Chondrocyte (in vitro differentiated cells): Measurements from ENCODE around the gene CA5A. TPM values are rescaled to one million over a fixed set of nuclear protein-coding genes. Genes with fewer than 3 reads are reported as not detected.

Source experiments
- DNase-seq: peaks from one replicate; pipeline ENCODE4 v3.0.0; 2021; ENCODE audit warnings: mixed read lengths, low spot score
- H3K27ac Mint-ChIP-seq: one replicate; pipeline ENCODE4 v1.8.0; 2021; ENCODE audit warnings: mild to moderate bottlenecking, moderate library complexity, mixed read lengths; ENCODE audit not compliant: unreplicated experiment
- H3K27me3 Mint-ChIP-seq: 2 replicates; pipeline ENCODE4 v1.8.0; 2021; ENCODE audit warnings: low read depth, mixed read lengths
- H3K36me3 Mint-ChIP-seq: 2 replicates; pipeline ENCODE4 v1.8.0; 2021; ENCODE audit warnings: low read depth, mixed read lengths
- H3K4me1 Mint-ChIP-seq: 2 replicates; pipeline ENCODE4 v1.8.0; 2021; ENCODE audit warnings: low read depth, mild to moderate bottlenecking, mixed read lengths
- H3K4me3 Mint-ChIP-seq: one replicate; pipeline ENCODE4 v1.8.0; 2021; ENCODE audit warnings: mild to moderate bottlenecking, moderate library complexity, mixed read lengths; ENCODE audit not compliant: unreplicated experiment
- H3K9me3 Mint-ChIP-seq: 2 replicates; pipeline ENCODE4 v1.8.0; 2021; ENCODE audit warnings: low read depth, mixed read lengths
- total RNA-seq: library from RNA; stranded (reverse); gene quantifications from 3 replicates; pipeline ENCODE4 v1.2.1, GENCODE V29; 2021
- TF ChIP-seq, protein P1 (sequence below): fragments of 200-600 bp; sonication (generic); IDR thresholded peaks from 2 replicates; pipeline ENCODE4 v1.5.0; 2021; ENCODE audit warnings: antibody characterized with exemption, mild to moderate bottlenecking, moderate library complexity

The CA5A gene
- total RNA-seq, 1 donor from 2014 or later, result not detected

DNA sequence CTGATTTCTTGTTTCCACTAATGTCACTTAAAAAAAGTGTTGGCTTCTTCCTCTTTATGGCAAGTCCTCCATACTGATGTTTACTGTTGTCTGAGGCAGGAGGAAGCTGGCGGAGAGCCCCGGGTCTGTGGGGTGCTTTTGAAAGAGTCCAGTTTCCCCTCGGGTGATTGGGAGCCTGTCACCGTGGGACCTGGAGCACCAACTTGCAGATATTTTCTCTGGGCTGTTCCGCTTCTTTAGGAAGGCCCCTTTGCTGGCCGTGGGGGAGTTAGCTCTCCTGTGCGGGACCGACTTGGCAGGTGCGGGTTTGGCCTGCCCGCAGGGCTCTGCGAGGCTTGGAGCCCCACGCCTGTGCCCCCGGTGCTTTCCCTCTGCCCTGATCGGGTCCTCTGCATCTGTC, 18.0 kb upstream of the CA5A start:
- TF ChIP-seq, protein P1, sequence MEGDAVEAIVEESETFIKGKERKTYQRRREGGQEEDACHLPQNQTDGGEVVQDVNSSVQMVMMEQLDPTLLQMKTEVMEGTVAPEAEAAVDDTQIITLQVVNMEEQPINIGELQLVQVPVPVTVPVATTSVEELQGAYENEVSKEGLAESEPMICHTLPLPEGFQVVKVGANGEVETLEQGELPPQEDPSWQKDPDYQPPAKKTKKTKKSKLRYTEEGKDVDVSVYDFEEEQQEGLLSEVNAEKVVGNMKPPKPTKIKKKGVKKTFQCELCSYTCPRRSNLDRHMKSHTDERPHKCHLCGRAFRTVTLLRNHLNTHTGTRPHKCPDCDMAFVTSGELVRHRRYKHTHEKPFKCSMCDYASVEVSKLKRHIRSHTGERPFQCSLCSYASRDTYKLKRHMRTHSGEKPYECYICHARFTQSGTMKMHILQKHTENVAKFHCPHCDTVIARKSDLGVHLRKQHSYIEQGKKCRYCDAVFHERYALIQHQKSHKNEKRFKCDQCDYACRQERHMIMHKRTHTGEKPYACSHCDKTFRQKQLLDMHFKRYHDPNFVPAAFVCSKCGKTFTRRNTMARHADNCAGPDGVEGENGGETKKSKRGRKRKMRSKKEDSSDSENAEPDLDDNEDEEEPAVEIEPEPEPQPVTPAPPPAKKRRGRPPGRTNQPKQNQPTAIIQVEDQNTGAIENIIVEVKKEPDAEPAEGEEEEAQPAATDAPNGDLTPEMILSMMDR, result no peak
- Mint-ChIP-seq H3K27ac (no peak overlapping the region), H3K4me3 (no peak overlapping the region), H3K36me3 (peaks cover 10% of the 10 kb centered on the region), H3K27me3 (no peaks in the 10 kb centered on the region), H3K4me1 (peaks cover 48% of the 10 kb centered on the region), H3K9me3 (no peaks in the 10 kb centered on the region)
- no peak for DNase-seq

DNA sequence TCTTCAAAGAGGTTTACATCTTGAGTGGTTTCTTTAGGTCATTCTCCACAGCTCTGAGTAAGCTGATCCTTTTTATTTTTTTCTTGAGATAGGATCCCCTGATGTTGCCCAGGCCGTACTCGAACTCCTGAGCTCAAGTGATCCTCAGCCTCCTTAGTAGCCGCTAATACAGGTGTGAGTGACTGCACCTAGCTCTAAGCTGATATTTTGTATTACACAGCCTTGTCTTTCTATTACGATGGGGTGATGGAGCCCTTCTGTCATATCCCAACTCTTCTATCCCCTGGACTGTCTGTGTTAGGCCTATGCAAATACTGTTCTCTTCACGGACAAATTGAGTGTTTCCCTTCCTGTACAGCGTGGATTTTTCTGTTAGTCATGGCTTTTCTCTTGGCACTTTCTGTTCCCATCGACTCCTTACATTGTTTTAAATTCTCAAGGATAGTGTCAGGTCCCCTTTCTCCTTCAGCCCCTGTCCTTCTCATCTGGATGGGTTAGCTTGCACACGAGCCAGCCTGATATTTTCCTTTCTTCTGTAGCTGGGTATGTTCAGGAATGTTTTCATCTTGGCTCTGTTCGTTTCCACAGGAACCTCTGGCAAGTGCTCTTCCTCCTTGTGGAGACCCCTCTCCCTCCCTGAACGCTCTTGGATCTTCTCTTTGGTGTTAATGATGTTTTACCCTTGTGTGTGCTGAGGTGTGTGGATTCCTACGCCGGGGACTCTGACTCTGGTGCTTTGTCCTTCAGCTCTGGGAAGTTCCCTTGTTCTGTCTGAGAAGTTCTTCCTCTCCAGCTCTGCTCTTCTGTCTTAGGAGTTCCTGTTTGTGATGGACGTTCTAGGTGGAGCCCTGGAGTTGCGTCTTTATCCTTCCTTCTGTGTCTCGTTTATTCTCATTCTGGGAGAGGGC, 17.2 kb upstream of the CA5A start:
- DNase-seq, result no peak
- no peaks in the 10 kb centered on the region for H3K9me3 Mint-ChIP-seq
- peak overlapping the region; percentile 36 for H3K4me3 Mint-ChIP-seq
- peaks cover 10% of the 10 kb centered on the region for H3K36me3 Mint-ChIP-seq
- peaks cover 48% of the 10 kb centered on the region for H3K4me1 Mint-ChIP-seq
- TF ChIP-seq, protein P1, result no peak
- H3K27me3 Mint-ChIP-seq, result no peaks in the 10 kb centered on the region
- peak overlapping the region; percentile 58 for H3K27ac Mint-ChIP-seq

DNA sequence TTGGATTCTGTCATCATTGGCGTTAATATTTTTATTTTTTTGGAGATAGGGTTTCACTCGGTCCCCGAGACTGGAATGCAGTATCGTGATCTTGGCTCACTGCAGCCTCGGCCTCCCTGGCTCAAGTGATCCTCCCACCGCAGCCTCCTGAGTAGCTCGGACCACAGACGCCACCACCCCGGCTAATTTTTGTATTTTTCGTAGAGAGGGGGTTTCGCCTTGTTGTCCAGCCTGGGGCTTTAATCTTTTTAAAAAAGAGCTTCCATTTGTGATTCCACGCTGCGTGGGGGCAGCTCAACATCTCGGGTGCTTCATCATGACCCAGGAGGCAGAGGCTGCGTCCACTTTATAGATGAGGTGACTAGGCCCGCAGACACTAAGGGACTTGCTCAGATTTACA, 16.4 kb upstream of the CA5A start:
- H3K9me3 Mint-ChIP-seq, result no peaks in the 10 kb centered on the region
- TF ChIP-seq, protein P1, result no peak
- H3K4me1 Mint-ChIP-seq, result peaks cover 48% of the 10 kb centered on the region
- H3K27ac Mint-ChIP-seq, result no peak overlapping the region
- no peak for DNase-seq
- no peaks in the 10 kb centered on the region for H3K27me3 Mint-ChIP-seq
- H3K36me3 Mint-ChIP-seq, result peaks cover 10% of the 10 kb centered on the region
- peak overlapping the region; percentile 81 for H3K4me3 Mint-ChIP-seq

DNA sequence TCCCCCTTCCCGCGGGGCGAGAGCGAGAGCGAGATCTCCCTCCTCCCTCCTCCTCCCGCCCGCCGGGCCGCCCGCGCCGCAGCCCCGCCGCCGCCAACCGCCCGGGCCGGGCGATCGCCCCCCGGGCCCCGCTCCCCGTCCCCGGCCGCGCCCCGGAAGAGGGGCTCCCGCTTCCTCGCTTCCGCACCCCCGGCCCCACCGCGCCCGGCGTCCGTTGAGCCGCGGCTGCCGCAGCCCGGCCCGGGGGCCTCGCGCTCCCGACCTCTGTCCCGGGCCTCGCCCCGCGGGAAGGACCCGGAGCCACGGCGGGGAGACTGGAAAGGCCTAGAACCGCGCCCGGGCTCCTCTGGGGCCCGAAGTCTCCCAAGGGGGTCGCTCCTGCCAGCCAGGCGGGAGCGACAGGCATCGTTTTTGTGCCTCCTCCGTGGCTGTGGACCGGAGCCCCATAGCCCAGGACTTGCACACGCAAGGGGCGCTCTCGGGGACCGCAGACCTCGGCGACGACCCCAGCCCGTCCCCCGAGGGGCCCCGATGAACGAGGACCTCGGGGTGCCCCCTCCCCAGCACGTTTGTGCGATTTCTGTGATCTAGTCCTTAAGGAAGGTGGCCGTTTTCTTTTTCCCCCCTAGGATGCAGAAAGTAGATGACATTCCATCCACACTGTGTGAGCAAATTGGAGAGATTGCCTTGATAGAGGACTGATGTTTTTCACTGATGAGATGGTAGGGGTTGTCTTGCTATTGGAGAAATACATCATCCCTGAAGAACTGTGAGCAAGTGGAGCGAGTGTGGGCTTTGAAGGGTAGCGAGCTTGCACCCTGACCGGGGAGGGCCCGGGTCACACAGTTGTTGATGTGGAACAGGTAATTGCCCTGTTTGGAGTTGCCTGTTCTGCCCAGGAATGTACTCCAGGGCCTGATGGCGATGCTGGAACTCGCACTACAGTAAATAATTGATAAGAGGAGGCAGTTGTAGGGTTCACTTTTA, 15.5 kb upstream of the CA5A start:
- peak overlapping the region; percentile 81 for H3K4me3 Mint-ChIP-seq
- TF ChIP-seq, protein P1, result peak; percentile 67
- H3K36me3 Mint-ChIP-seq, result peaks cover 7% of the 10 kb centered on the region
- H3K9me3 Mint-ChIP-seq, result no peaks in the 10 kb centered on the region
- DNase-seq, result no peak
- H3K27me3 Mint-ChIP-seq, result no peaks in the 10 kb centered on the region
- H3K27ac Mint-ChIP-seq, result peak overlapping the region; percentile 65
- H3K4me1 Mint-ChIP-seq, result peaks cover 46% of the 10 kb centered on the region
